ENCODE results near the gene CREB5.
A peak's percentile ranks its signal among the peaks of the same experiment; 100 is the strongest.
"Not testable (repeated sequence)": the region's sequence is repeated elsewhere in the genome, so short reads cannot be mapped to it uniquely, and the experiment has no call there.

Gene CREB5

DNA sequence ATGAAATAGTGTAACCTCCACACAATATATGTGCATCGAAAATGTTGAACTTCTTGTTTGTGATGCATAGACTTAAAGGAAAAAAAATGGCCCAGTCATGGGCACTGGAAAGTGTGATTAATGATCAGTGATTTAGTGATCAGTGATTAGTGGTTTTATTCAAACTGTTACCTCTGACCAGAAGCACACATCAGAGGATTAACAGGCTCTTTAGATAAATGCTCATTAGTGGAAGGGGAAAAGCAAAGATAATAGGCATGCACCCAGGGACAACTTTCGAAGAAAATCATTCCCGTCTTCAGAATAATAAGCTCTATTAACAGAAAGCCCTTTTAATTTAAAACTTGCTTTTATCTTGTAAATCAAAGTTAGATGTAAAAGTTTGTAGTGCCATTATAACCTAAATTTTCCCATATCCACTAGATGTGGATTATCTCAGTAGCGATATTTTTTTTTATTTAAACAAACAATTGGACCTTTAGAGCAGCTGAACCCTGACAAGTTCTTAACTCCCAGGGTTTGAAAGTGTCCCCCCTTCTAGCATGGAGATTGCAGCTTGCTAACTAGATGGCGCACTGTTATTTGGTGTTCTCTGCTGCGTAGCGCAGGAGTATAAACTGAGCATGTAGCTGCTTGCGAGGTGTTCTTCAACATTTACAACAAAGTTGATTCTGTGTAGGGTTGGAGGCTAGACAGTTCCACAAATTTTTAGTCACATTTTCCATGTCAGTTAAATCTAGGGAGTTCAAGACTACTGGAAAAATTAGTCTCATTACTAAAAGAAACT lies at the start of gene CREB5:
TSS of gene CREB5 (plus strand) at position 643 of the 787 bp plus-strand sequence. CDS start 397 bp downstream, outside the sequence.
- no peak for DNase-seq

DNA sequence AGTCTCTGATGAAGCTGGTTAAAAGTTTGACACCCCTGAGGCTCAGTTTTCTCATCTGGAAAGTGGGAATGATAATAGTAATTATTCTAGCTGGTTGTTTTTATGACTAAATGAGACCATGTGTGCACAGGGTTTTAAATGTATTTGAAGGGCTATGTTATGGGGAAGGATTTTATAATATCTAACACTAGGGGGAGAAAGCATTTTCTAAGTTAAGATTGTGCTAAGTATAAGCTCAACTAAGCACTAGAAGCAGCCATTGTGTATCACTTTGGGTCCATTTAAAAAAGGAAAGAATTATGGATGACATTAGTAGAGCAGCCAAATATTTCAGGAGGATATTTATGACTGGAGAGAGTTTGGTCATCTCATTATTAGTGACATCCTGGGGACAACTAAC lies 49.5 kb upstream of the CREB5 start:
- DNase-seq, result no peak

- no peak for DNase-seq
Measured at GRCh38 chr7:28364082-28364481, 48.2 kb upstream of the CREB5 start.

DNA sequence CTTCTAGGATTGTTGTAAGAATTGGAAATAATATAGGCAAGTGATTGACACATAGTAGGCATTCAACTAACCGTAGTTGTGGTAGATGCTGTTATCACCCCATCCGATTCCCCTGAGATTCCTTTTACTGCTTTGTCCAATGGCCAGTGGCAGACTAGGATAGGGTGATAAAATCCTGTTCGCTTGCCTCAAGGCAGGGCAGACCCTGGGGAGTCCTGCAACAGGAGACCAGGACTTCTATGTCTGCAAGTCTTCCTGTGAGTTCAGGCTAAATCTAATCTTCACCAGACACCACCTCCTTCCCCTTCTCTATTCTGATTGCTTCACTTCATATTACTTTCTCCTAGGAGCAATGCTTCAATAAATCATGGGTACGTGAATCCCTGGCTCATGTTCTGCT lies 42.8 kb upstream of the CREB5 start:
- DNase-seq, result no peak

DNA sequence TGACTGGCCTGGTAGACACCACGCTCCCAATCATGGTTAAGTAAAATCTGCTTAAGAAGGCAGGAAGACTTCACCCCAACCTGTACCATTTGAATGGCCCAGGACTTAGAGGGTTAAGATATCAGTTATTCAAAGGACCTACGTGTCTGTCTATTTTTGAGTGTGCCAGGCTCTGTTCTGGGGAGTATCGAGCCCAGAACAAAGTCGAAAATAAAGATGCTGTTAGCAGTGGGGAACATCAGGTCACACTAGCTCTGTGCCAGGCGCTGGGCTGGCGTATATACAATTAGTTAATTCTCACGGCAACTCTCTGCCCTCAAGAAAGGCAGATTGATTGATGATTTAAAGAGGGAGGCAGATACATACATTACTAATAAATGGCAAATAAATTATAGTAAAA lies 40.5 kb upstream of the CREB5 start:
- DNase-seq, result no peak

GRCh38 chr7:28373990-28374389 lies 38.3 kb upstream of the CREB5 start:
- no peak for DNase-seq

DNA sequence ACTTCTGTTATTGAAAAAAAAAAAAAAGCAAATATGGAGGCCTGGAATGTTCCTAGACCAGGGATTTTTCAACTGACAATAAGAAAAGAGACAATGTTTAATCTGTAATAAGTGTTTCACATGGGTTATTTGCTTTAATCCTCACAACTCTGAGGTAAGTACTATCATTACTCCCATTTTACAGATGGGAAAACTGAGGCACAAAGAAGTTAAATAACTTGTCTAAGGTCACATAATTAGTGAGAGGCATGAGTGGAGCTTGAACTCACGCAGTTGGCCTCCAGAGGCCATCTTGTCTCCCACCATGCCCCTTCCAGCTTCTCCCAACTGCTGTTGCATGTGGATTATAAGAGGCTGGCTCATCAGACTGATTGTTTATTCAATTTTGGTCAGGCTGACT lies 36.6 kb upstream of the CREB5 start:
- no peak for DNase-seq

DNA sequence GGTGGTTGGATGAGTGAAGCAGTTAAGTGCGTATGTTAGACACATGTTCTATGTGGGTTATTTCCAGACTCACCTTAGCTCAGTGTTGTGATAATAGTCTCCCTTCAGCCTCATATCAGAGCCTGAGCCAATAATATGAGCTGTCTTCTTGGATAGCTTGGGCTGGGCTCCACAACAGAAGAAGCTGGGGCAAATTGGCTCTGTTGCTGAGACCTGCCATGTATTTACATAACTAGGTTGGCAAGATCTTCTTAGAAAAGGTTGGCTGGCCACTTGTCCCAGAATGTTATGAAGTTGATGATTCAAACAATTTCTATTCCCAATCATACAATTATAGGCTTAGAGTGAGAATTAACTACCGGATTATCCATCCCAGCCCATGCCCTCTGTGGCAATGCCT lies 35.7 kb upstream of the CREB5 start:
- no peak for DNase-seq

DNA sequence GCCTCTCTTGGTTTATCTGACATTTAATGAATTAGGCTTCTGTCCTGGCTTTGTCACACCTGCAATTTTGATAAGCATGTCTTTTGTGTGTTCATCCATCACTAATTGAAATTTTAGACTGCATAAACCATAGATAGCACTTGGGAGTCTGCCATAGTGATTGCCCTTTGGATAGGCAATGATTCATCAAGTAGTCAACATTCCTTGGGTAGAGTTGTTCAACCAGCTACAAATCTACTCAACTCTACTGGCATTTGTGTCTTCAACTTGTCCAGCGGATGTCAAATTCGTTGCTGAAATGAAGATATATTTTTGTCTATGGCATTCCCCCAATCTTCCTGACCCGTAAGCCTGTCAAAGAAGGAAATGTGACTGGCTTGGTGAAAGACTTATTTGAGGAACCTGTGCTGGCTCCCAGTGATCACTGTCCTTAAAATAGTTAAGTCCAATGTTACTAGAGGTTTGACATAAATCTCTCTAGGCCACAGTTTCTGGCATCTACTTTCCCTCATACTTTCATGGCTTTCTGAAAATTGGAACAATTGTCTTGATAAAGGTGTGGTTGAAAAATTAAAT lies 33.7 kb upstream of the CREB5 start:
- DNase-seq, result no peak

GRCh38 chr7:28381466-28381865 lies 30.9 kb upstream of the CREB5 start:
- no peak for DNase-seq

- no peak for DNase-seq
Measured at GRCh38 chr7:28382144-28382543, 30.2 kb upstream of the CREB5 start.

DNA sequence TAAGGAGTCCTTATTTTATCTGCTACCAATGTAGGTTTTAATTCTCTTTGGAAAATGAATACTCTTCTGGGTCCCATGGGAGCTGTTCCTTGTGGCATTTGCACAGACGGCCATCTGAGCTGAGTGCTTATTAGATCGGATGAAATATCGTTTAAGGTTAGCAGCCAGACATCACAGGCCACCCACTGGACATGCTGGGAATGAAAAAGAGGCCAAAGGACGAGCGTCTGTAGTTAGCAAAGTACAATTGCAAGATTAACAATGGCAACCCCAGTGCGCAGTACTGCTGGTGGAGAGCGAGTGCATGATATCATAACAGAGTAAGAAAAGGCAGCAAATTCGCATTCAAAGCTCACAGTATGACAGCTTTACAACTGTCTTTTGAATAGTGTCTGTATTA lies 28.3 kb upstream of the CREB5 start:
- no peak for DNase-seq

DNA sequence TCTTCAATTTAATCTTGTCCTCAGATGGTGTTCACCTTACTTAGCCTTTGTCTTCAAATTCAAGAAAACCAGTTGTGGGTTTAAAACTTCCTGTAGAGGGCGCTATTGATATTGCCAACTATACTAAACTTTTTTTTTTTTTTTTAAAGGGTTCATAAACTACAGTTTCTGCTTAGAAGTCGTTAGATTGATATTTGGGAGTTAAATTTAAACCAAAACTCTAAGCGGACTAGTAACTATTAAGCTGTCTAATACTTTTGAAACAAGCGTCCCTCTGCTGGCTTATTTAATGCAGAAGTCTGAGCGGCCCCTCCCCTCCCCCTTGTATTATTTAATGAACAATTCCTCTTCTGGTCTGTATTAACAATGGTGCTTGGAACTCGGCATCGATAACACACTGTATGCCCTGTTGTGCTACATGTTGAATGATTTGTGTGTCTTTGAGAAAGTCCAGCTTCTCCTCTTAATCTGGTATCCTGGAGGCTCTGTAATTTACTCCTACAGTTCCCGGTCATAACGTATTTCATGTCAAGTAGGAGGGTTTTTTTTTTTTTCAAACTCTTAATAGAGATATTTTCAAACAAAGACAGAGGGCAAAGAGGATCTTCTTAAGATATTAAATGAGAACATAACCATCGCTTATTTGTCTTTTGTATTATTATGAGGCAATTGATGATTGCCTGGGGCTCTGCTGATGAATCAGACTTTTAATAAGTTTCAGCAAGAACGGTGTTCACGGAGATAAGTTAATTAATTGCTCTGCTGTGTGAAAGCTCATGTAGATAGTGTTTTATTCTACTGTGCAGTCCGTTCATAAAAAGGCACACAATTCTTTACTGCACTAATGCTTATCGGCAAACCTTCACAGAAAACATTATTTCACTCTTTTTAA lies 22.6 kb upstream of the CREB5 start:
- peak; percentile 63 for DNase-seq

DNA sequence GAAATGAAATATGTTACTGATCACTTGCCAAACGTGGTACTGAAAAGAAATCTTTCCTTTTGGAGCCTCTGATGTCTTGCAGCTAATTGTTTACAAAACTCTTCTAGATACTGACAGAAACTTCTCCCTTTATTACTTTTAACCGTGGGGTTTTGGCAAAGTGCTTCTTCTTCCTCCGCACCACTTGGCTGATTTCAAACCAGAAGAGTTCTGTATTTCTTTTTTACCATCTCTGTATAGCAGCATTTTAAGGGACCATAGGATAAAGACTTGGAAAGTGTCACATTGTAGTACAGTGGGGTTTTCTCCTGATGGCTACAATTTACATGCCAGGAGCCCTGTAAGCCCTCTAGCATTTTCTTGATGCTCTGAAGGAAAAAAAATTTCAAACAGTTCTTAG lies 21.9 kb upstream of the CREB5 start:
- no peak for DNase-seq

- no peak for DNase-seq
Measured at GRCh38 chr7:28392289-28392688, 20.0 kb upstream of the CREB5 start.

DNA sequence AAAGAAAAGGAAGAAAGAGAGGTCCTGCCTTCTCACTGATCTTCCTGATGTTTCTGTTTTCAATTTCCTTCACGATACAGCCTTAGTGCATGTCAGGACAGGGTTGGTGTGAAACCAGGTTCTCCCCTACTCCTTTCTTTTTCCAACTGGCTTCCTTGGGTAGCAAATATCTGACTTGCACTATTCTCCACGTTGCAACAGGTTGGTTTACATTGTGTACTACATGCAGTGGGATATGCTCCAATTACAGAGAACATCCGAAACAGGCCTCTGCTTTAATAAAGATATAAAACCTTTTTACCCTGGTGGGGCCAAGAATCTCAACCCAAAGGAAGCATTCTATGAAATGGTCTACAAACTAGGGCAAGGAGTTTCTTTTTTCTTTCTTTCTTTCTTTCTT lies 16.9 kb upstream of the CREB5 start:
- DNase-seq, result no peak

GRCh38 chr7:28395831-28396230 lies 16.5 kb upstream of the CREB5 start:
- no peak for DNase-seq

GRCh38 chr7:28397141-28397540 lies 15.2 kb upstream of the CREB5 start:
- no peak for DNase-seq

- no peak for DNase-seq
Measured at GRCh38 chr7:28400838-28401360, 11.4 kb upstream of the CREB5 start.

DNA sequence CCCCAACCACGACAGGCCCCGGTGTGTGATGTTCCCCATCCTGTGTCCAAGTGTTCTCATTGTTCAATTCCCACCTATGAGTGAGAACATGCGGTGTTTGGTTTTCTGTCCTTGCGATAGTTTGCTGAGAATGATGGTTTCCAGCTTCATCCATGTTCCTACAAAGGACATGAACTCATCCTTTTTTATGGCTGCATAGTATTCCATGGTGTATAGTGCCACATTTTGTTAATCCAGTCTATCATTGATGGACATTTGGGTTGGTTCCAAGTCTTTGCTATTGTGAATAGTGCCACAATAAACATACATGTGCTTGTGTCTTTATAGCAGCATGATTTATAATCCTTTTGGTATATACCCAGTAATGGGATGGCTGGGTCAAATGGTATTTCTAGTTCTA lies 10.8 kb upstream of the CREB5 start:
- DNase-seq, result not testable (repeated sequence)

GRCh38 chr7:28405662-28406061 lies 6.7 kb upstream of the CREB5 start:
- no peak for DNase-seq

GRCh38 chr7:28406192-28406591 lies 6.1 kb upstream of the CREB5 start:
- DNase-seq, result no peak

DNA sequence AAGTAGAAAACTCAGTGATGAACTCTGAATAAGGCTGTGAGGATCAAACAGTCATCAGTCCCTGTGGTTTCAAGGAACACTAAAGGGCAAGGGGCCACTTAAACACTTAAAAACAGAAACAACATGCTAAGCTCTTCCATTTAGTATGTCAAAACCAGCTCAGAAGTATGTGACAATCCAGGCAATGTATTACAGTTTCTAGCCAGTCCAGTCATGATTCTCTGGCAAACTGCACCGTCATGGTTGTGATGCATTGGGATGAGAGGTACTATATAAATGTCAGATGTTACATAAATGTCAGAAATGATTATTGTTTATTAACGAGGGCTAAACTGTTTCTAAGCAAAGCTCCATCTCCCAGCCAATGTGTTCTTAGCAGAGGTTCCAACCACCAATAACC lies 4.7 kb upstream of the CREB5 start:
- DNase-seq, result no peak
